Measurements from ENCODE around the gene SMOC2. TPM values are rescaled to one million over a fixed set of nuclear protein-coding genes. Genes with fewer than 3 reads are reported as not detected.

Gene SMOC2
- total RNA-seq, 1 experiment from 2014 or later: 0.45 TPM

DNA sequence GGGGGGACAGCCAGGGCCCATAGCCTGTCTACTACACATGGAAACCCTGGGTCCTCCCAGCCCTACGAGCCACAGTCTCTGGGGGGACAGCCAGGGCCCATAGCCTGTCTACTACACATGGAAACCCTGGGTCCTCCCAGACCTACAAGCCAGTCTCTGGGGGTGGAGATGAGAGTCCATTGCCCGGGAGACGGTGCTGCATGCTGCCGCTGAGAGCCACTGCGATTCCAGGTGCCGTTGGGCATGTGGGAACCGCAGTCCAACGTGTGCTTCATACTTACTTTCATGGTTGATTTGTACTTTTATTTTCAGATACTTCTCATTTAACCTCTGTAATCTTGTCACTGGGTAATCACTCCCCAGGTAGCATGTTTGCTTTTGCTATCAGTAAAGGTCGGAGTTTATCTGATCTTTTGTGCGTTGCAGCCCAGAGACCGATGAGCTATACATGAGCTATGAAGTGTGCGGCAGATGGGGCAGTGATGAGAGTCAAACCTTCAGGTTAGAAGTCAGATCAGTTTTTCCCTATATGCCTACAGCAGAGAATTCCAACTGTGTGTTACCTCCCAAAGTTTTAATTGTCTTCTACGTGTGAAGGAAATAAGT lies 58.2 kb downstream of the SMOC2 start:
- Histone ChIP-seq H3K4me3 (ENCODE audit: insufficient read depth, low read depth, low read length) (no peak overlapping the region), H3K27me3 (ENCODE audit: control insufficient read depth, insufficient read depth, low read length) (no peaks in the 10 kb centered on the region), H3K36me3 (replicated peaks; ENCODE audit: control insufficient read depth, insufficient read depth, low read length) (no peaks in the 10 kb centered on the region)
- DNase-seq: no peak

DNA sequence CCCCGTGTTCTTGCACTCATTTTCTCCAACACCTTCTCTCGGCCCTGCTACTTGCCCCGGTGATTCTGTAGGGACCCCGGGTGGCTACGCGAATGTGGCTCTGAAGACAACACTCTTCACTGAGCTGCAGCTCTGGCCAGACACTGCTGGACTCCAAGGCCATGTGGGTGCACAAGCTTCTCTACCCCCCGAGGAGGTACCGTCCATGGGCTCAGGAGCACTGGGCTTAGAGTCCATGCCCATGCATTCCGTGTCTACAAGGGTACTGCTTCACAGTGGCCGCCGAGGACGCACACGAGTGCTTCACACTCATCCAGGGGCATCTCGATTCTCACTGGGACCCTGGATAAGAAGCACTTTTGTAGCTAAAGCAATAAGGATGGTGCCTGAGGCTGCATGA lies 59.5 kb downstream of the SMOC2 start:
- no peaks in the 10 kb centered on the region for H3K36me3 ChIP-seq (replicated peaks; ENCODE audit: control insufficient read depth, insufficient read depth, low read length)
- no peak overlapping the region for H3K4me3 ChIP-seq (ENCODE audit: insufficient read depth, low read depth, low read length)

GRCh38 chr6:168501561-168501960 lies 60.6 kb downstream of the SMOC2 start:
- H3K27me3 ChIP-seq (ENCODE audit: control insufficient read depth, insufficient read depth, low read length): no peaks in the 10 kb centered on the region
- no peak for DNase-seq
- H3K4me3 ChIP-seq (ENCODE audit: insufficient read depth, low read depth, low read length): no peak overlapping the region
- no peaks in the 10 kb centered on the region for H3K36me3 ChIP-seq (replicated peaks; ENCODE audit: control insufficient read depth, insufficient read depth, low read length)

More for the DNA sequence above, 59.5 kb downstream of the SMOC2 start:
- DNase-seq: no peak
- no peaks in the 10 kb centered on the region for H3K27me3 ChIP-seq (ENCODE audit: control insufficient read depth, insufficient read depth, low read length)

- H3K36me3 ChIP-seq (replicated peaks; ENCODE audit: control insufficient read depth, insufficient read depth, low read length): no peaks in the 10 kb centered on the region
- no peak for DNase-seq
- no peak overlapping the region for H3K4me3 ChIP-seq (ENCODE audit: insufficient read depth, low read depth, low read length)
- no peaks in the 10 kb centered on the region for H3K27me3 ChIP-seq (ENCODE audit: control insufficient read depth, insufficient read depth, low read length)
Observed at GRCh38 chr6:168504366-168504765, 63.4 kb downstream of the SMOC2 start.

DNA sequence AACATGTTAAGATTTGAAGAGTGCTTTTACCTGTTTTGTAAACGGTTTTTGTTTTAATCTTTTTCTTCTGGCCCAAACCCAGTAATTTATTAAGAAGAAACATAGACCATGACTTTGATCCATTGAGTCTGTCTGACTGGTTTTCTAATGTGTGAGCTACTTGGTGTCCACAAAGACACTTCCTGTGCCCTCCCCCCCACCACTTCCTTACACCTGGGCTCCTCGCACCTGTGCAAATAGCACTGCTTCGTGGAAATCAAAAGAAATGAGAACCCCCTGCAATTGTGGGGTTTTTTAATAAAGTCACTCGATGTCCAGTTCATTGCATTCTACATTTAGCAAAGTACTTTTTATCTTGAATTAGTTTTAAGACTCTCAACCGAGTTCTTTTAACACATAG lies 65.5 kb downstream of the SMOC2 start:
- no peak for DNase-seq
- Histone ChIP-seq H3K4me3 (ENCODE audit: insufficient read depth, low read depth, low read length) (no peak overlapping the region), H3K27me3 (ENCODE audit: control insufficient read depth, insufficient read depth, low read length) (no peaks in the 10 kb centered on the region), H3K36me3 (replicated peaks; ENCODE audit: control insufficient read depth, insufficient read depth, low read length) (no peaks in the 10 kb centered on the region)

GRCh38 chr6:168507297-168507696 lies 66.3 kb downstream of the SMOC2 start:
- no peaks in the 10 kb centered on the region for H3K36me3 ChIP-seq (replicated peaks; ENCODE audit: control insufficient read depth, insufficient read depth, low read length)
- H3K27me3 ChIP-seq (ENCODE audit: control insufficient read depth, insufficient read depth, low read length): no peaks in the 10 kb centered on the region
- H3K4me3 ChIP-seq (ENCODE audit: insufficient read depth, low read depth, low read length): no peak overlapping the region
- no peak for DNase-seq

GRCh38 chr6:168507730-168508129 lies 66.7 kb downstream of the SMOC2 start:
- Histone ChIP-seq H3K27me3 (ENCODE audit: control insufficient read depth, insufficient read depth, low read length) (no peaks in the 10 kb centered on the region), H3K36me3 (replicated peaks; ENCODE audit: control insufficient read depth, insufficient read depth, low read length) (no peaks in the 10 kb centered on the region), H3K4me3 (ENCODE audit: insufficient read depth, low read depth, low read length) (no peak overlapping the region)
- DNase-seq: no peak

DNA sequence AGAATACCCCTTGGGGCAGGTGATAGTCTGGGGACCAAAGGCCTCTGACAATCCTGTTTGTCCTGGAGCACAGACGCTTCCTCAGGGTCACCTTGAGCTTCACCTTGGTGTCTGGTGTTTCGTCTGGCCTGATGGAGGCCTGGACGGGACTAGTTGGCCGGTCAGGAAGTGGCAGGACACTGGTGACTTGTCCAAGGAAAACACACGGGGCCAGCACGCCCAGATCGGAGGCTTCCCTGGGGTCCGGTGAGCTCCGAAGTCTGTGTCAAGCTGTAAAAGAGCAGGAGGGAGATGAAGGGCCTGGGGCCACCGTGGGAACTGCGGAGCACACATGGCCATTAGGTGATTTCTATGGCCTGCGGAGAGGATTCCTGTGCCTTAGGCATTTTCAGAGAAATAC lies 67.9 kb downstream of the SMOC2 start:
- no peak overlapping the region for H3K4me3 ChIP-seq (ENCODE audit: insufficient read depth, low read depth, low read length)
- no peaks in the 10 kb centered on the region for H3K36me3 ChIP-seq (replicated peaks; ENCODE audit: control insufficient read depth, insufficient read depth, low read length)
- no peaks in the 10 kb centered on the region for H3K27me3 ChIP-seq (ENCODE audit: control insufficient read depth, insufficient read depth, low read length)
- DNase-seq: no peak

GRCh38 chr6:168513766-168514165 lies 72.8 kb downstream of the SMOC2 start:
- H3K36me3 ChIP-seq (replicated peaks; ENCODE audit: control insufficient read depth, insufficient read depth, low read length): no peaks in the 10 kb centered on the region
- no peak overlapping the region for H3K4me3 ChIP-seq (ENCODE audit: insufficient read depth, low read depth, low read length)
- no peaks in the 10 kb centered on the region for H3K27me3 ChIP-seq (ENCODE audit: control insufficient read depth, insufficient read depth, low read length)
- DNase-seq: no peak

DNA sequence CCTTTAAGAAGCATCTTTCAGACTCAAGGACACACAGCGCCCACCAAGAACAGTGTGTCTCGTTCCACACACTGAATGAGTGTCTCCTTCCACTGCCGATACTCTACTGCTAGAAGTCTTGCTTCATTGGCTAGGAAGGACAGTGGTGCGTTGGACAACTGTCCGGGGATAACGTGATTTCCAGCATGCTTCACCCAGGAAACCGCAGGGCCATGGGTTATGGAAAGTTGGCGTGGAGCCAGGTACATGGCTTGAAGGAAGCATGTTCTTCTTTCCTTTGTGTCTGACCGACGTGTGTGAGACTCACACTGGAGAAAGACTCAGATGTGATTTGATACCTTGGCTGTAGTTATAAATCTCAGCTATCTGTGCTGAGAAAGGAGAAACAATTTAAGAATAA lies 73.2 kb downstream of the SMOC2 start:
- H3K36me3 ChIP-seq (replicated peaks; ENCODE audit: control insufficient read depth, insufficient read depth, low read length): no peaks in the 10 kb centered on the region
- H3K27me3 ChIP-seq (ENCODE audit: control insufficient read depth, insufficient read depth, low read length): no peaks in the 10 kb centered on the region
- DNase-seq: no peak
- H3K4me3 ChIP-seq (ENCODE audit: insufficient read depth, low read depth, low read length): no peak overlapping the region

DNA sequence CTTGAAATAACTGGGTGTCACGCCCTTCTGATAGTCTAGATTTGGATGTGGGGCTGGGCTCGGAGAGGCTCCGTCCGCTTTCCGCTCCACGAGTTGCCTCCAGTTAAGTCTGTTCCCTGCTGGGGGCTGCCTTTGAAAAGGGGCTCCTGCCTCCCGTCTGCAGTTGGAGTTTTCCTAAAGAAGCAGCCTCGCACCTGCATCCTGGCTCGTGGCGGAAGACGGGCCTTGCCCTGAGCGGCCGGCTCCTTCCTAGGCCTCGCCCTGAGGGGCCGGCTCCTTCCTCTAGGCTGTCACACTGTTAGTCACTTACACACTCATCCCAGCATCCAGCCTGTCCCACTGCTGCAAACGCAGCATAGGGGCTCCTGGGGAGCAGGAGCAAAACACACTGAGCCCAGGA lies 74.4 kb downstream of the SMOC2 start:
- peak; percentile 78 for DNase-seq
- no peaks in the 10 kb centered on the region for H3K36me3 ChIP-seq (replicated peaks; ENCODE audit: control insufficient read depth, insufficient read depth, low read length)

DNA sequence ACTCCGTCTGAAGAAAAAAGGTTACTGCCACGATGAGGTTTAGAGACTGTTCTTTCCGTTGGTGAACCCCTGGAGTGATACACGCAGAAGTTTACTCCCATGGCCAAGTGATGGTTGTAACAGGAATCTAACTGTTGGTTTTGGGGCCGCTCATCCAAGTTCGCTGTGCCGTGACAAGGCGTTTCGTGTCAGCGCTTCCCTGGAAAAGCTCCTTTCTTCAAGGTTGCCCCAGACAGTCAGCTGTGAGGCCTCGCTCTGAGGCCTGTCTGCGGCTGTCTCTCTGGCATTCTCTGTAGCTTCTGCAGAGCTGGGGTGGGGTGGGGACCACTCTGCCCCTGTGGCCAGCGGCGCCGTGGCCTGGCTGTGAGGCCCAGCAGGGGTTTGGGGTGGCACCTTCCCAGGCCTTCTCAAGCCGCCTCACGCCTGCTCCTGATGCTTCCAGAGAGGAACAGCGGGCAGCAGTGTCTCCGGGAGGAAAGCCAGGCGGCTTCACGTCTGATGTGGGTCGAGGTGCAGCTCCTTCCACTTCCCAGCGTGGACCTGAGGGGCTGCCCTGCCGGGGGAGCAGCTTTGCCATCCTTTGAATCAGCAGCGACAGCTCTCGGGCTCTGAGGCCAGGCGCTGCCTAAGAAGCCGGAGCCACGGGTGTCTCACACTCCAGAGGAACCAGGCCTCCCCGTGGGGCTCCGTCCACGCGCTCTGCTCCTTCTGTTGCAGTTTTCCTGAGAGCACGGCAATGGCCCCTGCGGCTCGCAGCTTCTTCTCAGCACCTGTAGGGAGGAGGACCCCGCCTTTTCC lies 76.2 kb downstream of the SMOC2 start:
- Histone ChIP-seq H3K36me3 (replicated peaks; ENCODE audit: control insufficient read depth, insufficient read depth, low read length) (no peaks in the 10 kb centered on the region), H3K4me3 (ENCODE audit: insufficient read depth, low read depth, low read length) (no peak overlapping the region), H3K27me3 (ENCODE audit: control insufficient read depth, insufficient read depth, low read length) (no peaks in the 10 kb centered on the region)
- DNase-seq: peak; percentile 61

More for the DNA sequence above, 74.4 kb downstream of the SMOC2 start:
- no peak overlapping the region for H3K4me3 ChIP-seq (ENCODE audit: insufficient read depth, low read depth, low read length)
- H3K27me3 ChIP-seq (ENCODE audit: control insufficient read depth, insufficient read depth, low read length): no peaks in the 10 kb centered on the region

GRCh38 chr6:168517742-168518347 lies 76.9 kb downstream of the SMOC2 start:
- H3K27me3 ChIP-seq (ENCODE audit: control insufficient read depth, insufficient read depth, low read length): no peaks in the 10 kb centered on the region
- H3K4me3 ChIP-seq (ENCODE audit: insufficient read depth, low read depth, low read length): no peak overlapping the region
- H3K36me3 ChIP-seq (replicated peaks; ENCODE audit: control insufficient read depth, insufficient read depth, low read length): no peaks in the 10 kb centered on the region
- DNase-seq: peak; percentile 74

DNA sequence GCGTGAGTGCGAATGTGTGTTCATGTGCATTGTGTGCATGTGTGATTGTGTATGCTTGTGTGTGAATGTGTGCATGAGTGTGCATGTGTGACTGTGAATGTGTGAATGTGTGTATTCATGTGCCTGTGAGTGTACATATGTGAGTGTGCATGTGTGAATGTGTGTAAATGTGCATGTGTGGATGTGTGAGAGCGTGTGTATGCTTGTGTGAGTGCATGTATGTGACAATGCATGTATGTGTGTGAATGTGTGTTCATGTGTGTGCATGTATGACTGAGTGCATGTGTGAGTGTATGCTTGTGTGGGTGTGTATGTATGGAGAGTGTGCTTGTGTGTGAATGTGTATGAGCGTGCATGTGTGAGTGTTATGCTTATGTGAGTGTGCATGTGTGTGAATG lies 77.4 kb downstream of the SMOC2 start:
- Histone ChIP-seq H3K4me3 (ENCODE audit: insufficient read depth, low read depth, low read length) (no peak overlapping the region), H3K36me3 (replicated peaks; ENCODE audit: control insufficient read depth, insufficient read depth, low read length) (no peaks in the 10 kb centered on the region), H3K27me3 (ENCODE audit: control insufficient read depth, insufficient read depth, low read length) (no peaks in the 10 kb centered on the region)
- no peak for DNase-seq

- no peak for DNase-seq
- Histone ChIP-seq H3K36me3 (replicated peaks; ENCODE audit: control insufficient read depth, insufficient read depth, low read length) (no peaks in the 10 kb centered on the region), H3K4me3 (ENCODE audit: insufficient read depth, low read depth, low read length) (no peak overlapping the region), H3K27me3 (ENCODE audit: control insufficient read depth, insufficient read depth, low read length) (no peaks in the 10 kb centered on the region)
Observed at GRCh38 chr6:168518867-168519266, 77.9 kb downstream of the SMOC2 start.

Measured in H7 (cell line).